NCI-H2081 (cell line): ENCODE results near the gene METTL16.
"Not testable (repeated sequence)": the region's sequence is repeated elsewhere in the genome, so short reads cannot be mapped to it uniquely, and the experiment has no call there.

Source experiments
- DNase-seq, 2 experiments: peaks; one replicate each; lab custom pipeline; 2025; lab: John Stamatoyannopoulos, UW

METTL16 gene

GRCh38 chr17:2503627-2504026 is 8.1 kb downstream of the METTL16 start:
- no peak for DNase-seq

DNA sequence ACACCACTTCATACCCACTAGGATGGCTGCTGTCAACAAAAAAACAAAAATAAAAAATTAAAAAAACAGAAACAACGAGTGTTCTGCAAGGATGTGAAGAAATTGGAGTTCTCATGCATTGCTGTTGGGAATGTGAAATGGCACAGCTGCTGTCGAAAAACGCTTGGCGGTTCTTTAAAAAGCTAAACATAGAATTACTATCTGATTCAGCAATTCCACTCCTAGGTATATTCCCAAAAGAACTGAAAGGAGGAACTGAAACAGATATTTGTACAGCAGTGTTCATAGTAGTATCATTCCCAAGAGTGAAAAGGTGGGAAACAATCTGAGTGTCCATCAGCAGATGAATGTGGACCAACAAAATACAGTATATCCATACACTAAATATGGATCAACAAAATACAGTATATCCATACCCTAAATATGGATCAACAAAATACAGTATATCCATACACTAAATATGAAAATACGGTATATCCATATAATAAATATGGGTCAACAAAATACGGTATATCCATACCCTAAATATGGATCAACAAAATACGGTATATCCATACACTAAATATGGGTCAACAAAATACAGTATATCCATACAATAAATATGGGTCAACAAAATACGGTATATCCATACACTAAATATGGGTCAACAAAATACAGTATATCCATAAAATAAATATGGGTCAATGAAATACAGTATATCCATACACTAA is 8.7 kb downstream of the METTL16 start:
- DNase-seq: no peak

- no peak for DNase-seq
Measured at GRCh38 chr17:2500446-2500845, 11.2 kb downstream of the METTL16 start.

DNA sequence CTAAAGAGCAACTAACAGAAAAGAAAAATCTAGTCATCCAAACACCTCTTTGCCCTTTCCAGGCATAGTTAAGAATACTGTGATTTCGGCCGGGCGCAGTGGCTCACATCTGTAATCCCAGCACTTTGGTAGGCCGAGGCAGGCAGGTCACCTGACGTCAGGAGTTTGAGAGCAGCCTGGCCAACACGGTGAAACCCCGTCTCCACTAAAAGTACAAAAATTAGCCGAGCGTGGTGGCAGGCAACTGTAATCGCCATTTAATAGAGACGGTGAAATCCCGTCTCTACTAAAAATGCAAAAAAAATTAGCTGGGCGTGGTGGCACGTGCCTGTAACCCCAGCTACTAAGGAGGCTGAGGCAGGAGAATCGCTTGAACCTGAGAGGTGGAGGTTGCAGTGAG is 22.4 kb downstream of the METTL16 start:
- not testable (repeated sequence) for DNase-seq

GRCh38 chr17:2487306-2487705 is 24.4 kb downstream of the METTL16 start:
- no peak for DNase-seq

GRCh38 chr17:2486709-2487108 is 25.0 kb downstream of the METTL16 start:
- DNase-seq: not testable (repeated sequence)

GRCh38 chr17:2485970-2486369 is 25.7 kb downstream of the METTL16 start:
- DNase-seq: no peak

DNA sequence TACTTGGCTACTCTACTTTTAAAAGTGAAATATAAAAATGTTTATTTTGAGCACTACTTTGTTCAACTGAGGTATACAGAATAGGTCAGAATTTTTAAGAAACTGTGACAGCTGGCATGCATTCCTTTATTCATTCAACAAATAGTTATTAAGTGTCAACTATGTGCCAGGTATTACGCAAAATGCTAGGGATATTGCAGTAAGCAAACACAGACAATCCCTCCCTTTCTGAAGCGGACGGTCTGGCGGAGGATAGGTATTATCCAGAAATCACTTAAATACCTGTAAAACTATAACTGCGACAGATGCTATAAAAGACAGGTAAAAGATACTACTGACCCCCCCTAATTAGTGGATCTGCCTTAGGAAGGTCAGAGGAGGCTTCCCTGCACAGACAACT is 26.1 kb downstream of the METTL16 start:
- DNase-seq: peak in 1 of 2 experiments; percentile 2

GRCh38 chr17:2484876-2485275 is 26.8 kb downstream of the METTL16 start:
- DNase-seq: peak; percentile 37 to 76

DNA sequence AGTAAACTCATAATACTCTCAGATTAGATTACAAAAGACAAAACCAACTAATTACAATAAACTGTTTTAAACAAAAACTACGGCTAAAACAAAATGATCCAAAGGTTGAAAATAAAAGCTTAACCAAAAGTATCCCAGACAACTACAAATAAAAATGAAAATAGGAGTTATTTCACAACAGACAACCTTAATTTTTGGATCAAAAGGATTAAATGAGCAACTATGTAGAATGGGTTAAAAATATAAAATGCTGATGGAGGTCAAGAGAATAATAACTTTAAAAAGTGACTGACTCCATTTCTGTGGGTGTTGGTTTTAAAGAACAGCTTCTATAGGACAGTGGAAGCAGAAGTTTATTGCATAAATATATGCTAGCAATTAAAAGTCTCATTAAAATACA is 28.6 kb downstream of the METTL16 start:
- no peak for DNase-seq

DNA sequence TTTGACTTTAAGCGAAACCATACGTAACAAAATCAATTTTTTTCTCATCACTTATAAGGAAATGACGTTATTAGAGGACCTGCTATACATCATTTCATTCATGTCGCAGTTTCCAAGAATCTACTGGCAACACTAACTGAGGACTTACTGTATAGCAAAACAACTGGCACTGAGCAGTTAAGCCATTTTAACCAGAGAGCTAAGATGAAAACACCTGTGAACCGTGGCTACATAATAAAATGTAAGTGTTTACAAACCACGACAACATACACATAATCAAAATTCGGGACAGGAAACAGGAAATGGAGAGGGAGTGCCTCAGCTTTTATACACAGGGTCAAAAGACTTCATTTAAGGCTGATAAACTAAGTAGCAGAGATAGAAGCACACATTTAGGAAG is 29.5 kb downstream of the METTL16 start:
- peak in 1 of 2 experiments; percentile 11 for DNase-seq

DNA sequence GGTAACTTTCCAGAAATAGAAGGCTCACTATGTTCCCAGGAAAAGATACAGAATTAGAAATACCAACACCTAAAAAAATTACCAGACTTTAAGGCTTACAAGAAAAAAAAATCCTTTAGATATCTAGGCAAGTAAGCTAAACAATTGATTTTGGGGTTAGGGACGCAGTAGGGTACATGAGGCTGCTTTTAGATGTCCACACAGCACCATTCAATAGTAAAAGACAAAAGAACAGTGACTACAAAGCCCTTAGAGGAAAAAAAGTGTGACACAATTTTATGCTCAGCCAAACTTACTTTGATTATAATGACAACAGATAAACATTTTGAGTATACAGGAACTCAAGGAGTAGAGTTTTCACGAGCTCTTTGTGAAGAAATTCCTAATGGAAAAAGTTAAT is 29.9 kb downstream of the METTL16 start:
- no peak for DNase-seq

- no peak for DNase-seq
Measured at GRCh38 chr17:2478458-2478857, 33.2 kb downstream of the METTL16 start.

DNA sequence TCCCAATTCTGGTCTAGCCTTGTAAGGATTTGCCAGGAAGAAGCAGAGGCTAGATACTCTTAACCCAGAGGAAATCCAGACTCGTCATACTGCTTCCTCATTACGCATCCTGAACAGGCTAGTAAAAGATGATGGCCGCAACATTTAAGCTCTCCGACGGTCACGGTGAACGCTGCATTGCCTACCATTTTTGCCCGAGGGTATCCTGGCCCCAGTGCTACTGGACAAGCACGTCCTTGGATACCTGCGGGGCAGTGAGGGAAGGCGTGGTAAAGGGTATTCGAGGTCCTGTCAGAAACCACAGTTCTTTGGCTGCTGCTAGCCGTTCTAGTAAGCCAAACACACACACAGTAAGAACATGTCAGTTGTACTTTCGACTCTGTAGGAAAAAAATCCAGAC is 36.6 kb downstream of the METTL16 start:
- DNase-seq: no peak

DNA sequence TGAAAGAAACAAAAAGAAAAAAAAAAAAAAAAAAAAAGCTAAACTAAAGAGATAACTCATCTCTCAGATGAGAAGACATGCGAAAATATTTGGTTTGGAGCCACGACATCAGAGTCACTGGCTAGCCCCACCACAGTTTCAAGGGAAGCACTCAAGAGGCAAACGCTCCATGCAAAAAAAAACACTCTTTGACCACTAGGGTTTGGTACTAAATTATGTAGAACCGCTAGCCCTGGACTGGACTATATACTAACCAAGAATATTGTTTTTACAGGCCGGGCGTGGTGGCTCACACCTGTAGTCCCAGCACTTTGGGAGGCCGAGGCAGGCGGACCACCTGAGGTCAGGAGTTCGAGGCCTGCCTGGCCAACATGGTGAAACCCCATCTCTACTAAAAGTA is 37.3 kb downstream of the METTL16 start:
- DNase-seq: no peak

GRCh38 chr17:2468270-2468669 is 43.4 kb downstream of the METTL16 start:
- DNase-seq: no peak

DNA sequence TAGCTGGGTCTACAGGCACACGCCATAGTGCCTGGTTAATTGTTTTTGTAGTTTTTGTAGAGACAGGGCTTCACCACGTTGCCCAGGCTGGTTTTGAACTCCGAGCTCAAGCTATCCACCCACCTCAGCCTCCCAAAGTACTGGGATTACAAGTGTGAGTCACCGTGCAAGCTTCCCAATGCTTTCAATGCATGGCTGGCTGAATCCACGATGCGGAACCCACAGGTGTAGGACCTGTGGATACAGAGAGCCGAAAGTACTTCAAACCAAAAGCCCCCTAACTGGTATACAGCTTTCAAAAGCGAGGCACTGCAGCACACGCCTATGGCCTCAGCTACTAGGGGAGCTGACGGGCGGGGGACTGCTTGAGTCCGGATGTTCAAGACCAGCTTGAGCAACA is 44.8 kb downstream of the METTL16 start:
- no peak for DNase-seq

DNA sequence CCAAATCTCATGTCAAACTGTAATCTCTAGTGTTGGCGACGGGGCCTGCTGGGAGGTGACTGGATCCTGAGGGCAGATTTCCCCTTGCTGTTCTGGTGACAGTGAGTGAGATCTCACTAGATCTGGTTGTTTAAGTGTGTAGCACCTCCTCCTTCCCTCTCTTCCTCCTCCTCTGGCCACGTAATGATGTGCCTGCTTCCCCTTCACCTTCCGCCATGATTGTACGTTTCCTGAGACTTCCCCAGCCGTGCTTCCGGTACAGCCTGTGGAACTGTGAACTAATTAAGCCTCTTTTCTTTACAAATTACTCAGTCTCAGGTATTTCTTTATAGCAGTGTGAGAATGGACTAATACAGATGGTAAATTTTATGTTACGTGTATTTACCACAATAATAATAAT is 49.2 kb downstream of the METTL16 start:
- DNase-seq: no peak

DNA sequence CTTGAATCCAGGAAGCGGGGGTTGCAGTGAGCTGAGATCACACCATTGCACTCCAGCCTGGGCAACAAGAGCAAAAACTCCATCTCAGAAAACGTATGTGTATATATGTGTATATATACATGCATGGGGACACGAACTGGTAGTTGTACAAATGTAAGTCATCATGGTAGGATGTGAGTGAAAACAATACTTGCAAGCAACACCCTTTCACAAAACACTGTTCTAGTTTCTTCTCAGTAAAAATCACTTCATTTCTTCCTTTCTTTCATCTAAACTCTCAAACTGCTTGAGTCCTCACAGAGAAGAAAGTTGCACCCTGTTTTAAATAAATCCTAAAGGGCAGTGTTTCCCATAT is 51.8 kb downstream of the METTL16 start:
- no peak for DNase-seq

GRCh38 chr17:2457913-2458312 is 53.8 kb downstream of the METTL16 start:
- DNase-seq: no peak

- no peak for DNase-seq
Measured at GRCh38 chr17:2456475-2456874, 55.2 kb downstream of the METTL16 start.

GRCh38 chr17:2455956-2456355 is 55.7 kb downstream of the METTL16 start:
- no peak for DNase-seq

GRCh38 chr17:2453866-2454265 is 57.8 kb downstream of the METTL16 start:
- DNase-seq: no peak

DNA sequence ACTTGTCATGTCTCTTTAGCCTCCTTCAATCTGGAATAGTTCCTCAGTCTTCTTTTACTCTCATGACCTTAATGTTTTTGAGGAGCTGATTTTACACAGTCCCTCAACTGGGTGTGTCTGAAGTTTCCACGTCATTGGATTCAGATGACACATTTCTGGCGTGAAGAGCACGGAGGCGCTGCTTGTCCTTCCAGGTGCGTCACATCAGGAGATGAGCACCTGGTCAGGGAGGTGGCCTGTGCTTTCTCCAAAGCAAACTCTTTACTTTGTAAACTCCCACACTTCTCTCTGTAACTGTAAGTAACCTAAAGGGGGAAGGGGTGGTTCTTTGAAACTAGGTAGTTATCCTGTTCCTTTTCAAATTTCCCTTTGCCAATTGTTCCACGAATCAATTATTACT is 58.4 kb downstream of the METTL16 start:
- DNase-seq: no peak
